Keratinocyte (primary cell): ENCODE results near the gene TLR6. TPM values are rescaled to one million over a fixed set of nuclear protein-coding genes. Genes with fewer than 3 reads are reported as not detected.

Experiments used
- DNase-seq: peaks from one replicate; pipeline ENCODE4 v3.0.0-alpha.2; 2011; ENCODE audit warnings: low read depth, missing footprints, low spot score
- FAIRE-seq: peaks from 2 replicates; lab custom pipeline; 2011; peaks lifted over from hg19 to GRCh38; lab: Jason Lieb, UNC
- H2AFZ ChIP-seq: 2 replicates; pipeline ENCODE4 v1.6.0; 2012; ENCODE audit warnings: low read length, control low read depth, inconsistent platforms; ENCODE audit not compliant: control insufficient read depth
- H3K27ac ChIP-seq: 2 replicates; pipeline ENCODE4 v1.5.1; 2011; ENCODE audit warnings: low read length; ENCODE audit not compliant: control insufficient read depth, insufficient read depth
- H3K27me3 ChIP-seq: 3 replicates; pipeline ENCODE4 v1.6.0; 2011; ENCODE audit warnings: low read length; ENCODE audit not compliant: control insufficient read depth, insufficient read depth; ENCODE audit errors: extremely low read depth
- H3K36me3 ChIP-seq, 2 experiments: 2 replicates in 1 of 2; 3 replicates in 1 of 2; pipeline ENCODE4 v1.5.1; 2011; ENCODE audit warnings: low read length in 2 of 2, mild to moderate bottlenecking in 1 of 2; ENCODE audit not compliant: control insufficient read depth in 2 of 2, insufficient read depth in 2 of 2; ENCODE audit errors: extremely low read depth in 1 of 2
- H3K4me1 ChIP-seq: 3 replicates; pipeline ENCODE4 v1.5.1; 2011; ENCODE audit warnings: low read length; ENCODE audit not compliant: control insufficient read depth, insufficient read depth; ENCODE audit errors: extremely low read depth
- H3K4me2 ChIP-seq: 3 replicates; pipeline ENCODE4 v1.6.0; 2011; ENCODE audit warnings: low read depth, low read length; ENCODE audit not compliant: control insufficient read depth, insufficient read depth; ENCODE audit errors: extremely low read depth
- H3K4me3 ChIP-seq, 3 experiments: fragments of 200-600 bp in 1 of 3; sonication (generic) in 1 of 3; 2 replicates in 2 of 3; 3 replicates in 1 of 3; pipeline ENCODE4 v1.5.1; 2011 to 2016; ENCODE audit warnings: low read length in 3 of 3, mild to moderate bottlenecking in 3 of 3, control low read depth in 2 of 3, inconsistent platforms in 1 of 3, low read depth in 1 of 3, mixed read lengths in 1 of 3, mixed run types in 1 of 3, moderate library complexity in 1 of 3; ENCODE audit not compliant: control insufficient read depth in 2 of 3, insufficient read depth in 2 of 3; ENCODE audit errors: extremely low read depth in 1 of 3
- H3K79me2 ChIP-seq: 2 replicates; pipeline ENCODE4 v1.6.0; 2012; ENCODE audit warnings: low read length; ENCODE audit not compliant: control insufficient read depth, insufficient read depth
- H3K9ac ChIP-seq: 3 replicates; pipeline ENCODE4 v1.6.0; 2011; ENCODE audit warnings: low read length; ENCODE audit not compliant: control insufficient read depth, insufficient read depth; ENCODE audit errors: extremely low read depth
- H3K9me1 ChIP-seq: 3 replicates; pipeline ENCODE4 v1.6.0; 2011; ENCODE audit warnings: low read length; ENCODE audit not compliant: control insufficient read depth, insufficient read depth; ENCODE audit errors: extremely low read depth
- H3K9me3 ChIP-seq: 2 replicates; pipeline ENCODE4 v1.5.1; 2012; ENCODE audit warnings: low read depth, low read length; ENCODE audit not compliant: control insufficient read depth
- H4K20me1 ChIP-seq: 3 replicates; pipeline ENCODE4 v1.6.0; 2011; ENCODE audit warnings: low read length; ENCODE audit not compliant: control insufficient read depth, insufficient read depth; ENCODE audit errors: extremely low read depth
- CTCF ChIP-seq, 3 experiments: IDR thresholded peaks in 1 of 3; conservative IDR thresholded peaks in 1 of 3; optimal IDR thresholded peaks in 1 of 3; 2 replicates in 2 of 3; 3 replicates in 1 of 3; pipeline versions ENCODE3 to v1.5.1; 2011; ENCODE audit warnings: low read length in 3 of 3, mild to moderate bottlenecking in 3 of 3, moderate library complexity in 2 of 3, control low read depth in 1 of 3, inconsistent platforms in 1 of 3; ENCODE audit not compliant: insufficient read depth in 2 of 3; ENCODE audit errors: extremely low read depth in 1 of 3
- EZH2 ChIP-seq: IDR thresholded peaks from one replicate; pipeline ENCODE4 v1.6.1; 2012; ENCODE audit warnings: inconsistent platforms, mild to moderate bottlenecking, low read length, moderate library complexity
- dilution Hi-C: fragments of 300-500 bp; cut with MboI; formaldehyde crosslinking; loops from one replicate; pipeline ENCODE4 v1.7.0; 2020; ENCODE audit warnings: low sequenced_read_pairs; ENCODE audit not compliant: extremely low pct_ligation_motif_present
- polyA plus RNA-seq, 5 experiments: library from polyadenylated mRNA; depleted of rRNA in 3 of 5; stranded (reverse) in 3 of 5; stranded (forward) in 1 of 5; unstranded in 1 of 5; fragments of >200 nt; gene quantifications; 1 replicate in 1 of 5; 2 replicates in 3 of 5; 3 replicates in 1 of 5; pipeline versions ENCODE4 v1.2.1 to v1.2.3, GENCODE V29; 2011 to 2012; ENCODE audit warnings: missing spikeins in 2 of 5, low read depth in 1 of 5, low replicate concordance in 1 of 5

Gene TLR6
- polyA plus RNA-seq, 1 donor (not counting 4 experiments of a cell fraction or from before 2014, with no cell fraction given) = 1.3 TPM

DNA sequence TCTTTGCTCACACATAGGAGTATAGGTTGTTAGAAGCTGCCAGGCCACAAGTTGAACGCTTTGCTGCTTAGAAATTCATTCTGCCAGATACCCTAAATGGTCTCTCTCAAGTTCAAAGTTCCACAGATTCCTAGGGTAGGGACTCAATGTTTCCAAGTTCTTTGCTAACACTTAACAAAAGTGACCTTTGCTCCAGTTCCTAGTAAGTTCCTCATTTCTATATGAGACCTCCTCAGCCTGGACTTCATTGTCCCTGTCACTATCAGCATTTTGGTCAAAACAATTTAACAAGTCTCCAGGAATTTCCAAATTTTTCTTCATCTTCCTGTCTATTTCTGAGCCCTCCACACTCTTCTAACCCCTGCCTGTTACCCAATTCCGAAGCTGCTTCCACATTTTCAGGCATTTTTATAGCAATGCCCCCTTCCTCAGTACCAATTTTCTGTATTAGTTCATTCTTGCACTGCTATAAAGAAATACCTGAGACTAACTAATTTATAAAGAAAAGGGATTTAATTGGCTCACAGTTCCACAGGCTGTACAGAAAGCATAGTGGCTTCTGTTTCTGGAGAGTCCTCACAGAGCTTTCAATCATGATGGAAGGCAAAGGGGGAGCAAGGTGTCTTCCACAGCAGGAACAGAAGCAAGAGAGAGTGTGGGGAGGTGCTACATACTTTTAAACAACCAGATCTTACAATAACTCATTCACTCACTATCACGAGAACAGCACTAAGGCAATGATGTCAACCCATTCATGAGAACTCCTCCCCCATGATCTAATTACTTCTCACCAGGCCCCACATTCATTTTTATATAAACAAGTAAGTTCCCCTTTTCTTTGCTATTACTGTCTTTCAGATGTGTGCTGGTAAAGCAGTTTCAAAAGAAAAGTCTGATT lies 40.5 kb downstream of the TLR6 start:
- TF ChIP-seq EZH2 (no peak), CTCF (optimal IDR thresholded peaks at IDR 0.05 in 1 of 3, IDR thresholded peaks at IDR 0.05 in 1 of 3, conservative IDR thresholded peaks at IDR 0.05 in 1 of 3; ENCODE audit: extremely low read depth in 1 of 3, insufficient read depth in 2 of 3, low read length in 3 of 3) (no peak)
- no peak for DNase-seq
- H3K4me2 ChIP-seq = no peak overlapping the region

DNA sequence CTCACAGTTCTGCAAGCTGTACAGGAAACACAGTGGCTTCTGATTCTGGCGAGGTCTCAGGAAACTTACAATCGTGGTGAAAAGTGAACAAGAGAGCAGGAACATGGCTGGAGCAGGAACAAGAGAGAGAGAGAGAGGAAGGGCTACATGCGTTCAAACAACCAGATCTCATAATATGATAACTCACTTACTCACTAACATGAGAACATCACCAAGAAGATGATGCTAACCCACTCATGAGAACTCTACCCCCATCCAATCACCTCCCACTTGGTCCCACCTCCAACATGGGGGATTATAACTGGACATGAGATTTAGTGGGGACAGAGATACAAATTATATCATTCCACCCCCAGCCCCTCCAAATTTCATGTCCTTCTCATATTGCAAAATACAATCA lies 42.2 kb downstream of the TLR6 start:
- Histone ChIP-seq H3K9me3 (no peaks in the 10 kb centered on the region), H3K27ac (no peak overlapping the region), H3K4me2 (no peak overlapping the region), H3K9ac (no peak overlapping the region), H3K4me3 (no peak overlapping the region), H4K20me1 (no peaks in the 10 kb centered on the region), H3K4me1 (peaks cover 13% of the 10 kb centered on the region), H3K79me2 (no peaks in the 10 kb centered on the region), H2AFZ (no peak overlapping the region), H3K36me3 (no peaks in the 10 kb centered on the region), H3K27me3 (no peaks in the 10 kb centered on the region), H3K9me1 (no peaks in the 10 kb centered on the region)
- dilution Hi-C loops = no loop called here
- no peak for FAIRE-seq
- TF ChIP-seq CTCF (optimal IDR thresholded peaks at IDR 0.05 in 1 of 3, IDR thresholded peaks at IDR 0.05 in 1 of 3, conservative IDR thresholded peaks at IDR 0.05 in 1 of 3; ENCODE audit: extremely low read depth in 1 of 3, insufficient read depth in 2 of 3, low read length in 3 of 3) (no peak), EZH2 (no peak)
- no peak for DNase-seq

More for the DNA sequence above, 40.5 kb downstream of the TLR6 start:
- H2AFZ ChIP-seq = no peak overlapping the region
- H3K9me1 ChIP-seq = no peaks in the 10 kb centered on the region
- H3K27me3 ChIP-seq = no peaks in the 10 kb centered on the region
- no peaks in the 10 kb centered on the region for H3K36me3 ChIP-seq
- no peak for FAIRE-seq
- no peak overlapping the region for H3K4me3 ChIP-seq
- peaks cover 26% of the 10 kb centered on the region for H3K4me1 ChIP-seq
- no peaks in the 10 kb centered on the region for H4K20me1 ChIP-seq
- H3K9me3 ChIP-seq = no peaks in the 10 kb centered on the region
- H3K9ac ChIP-seq = no peak overlapping the region
- dilution Hi-C loops = no loop called here
- no peak overlapping the region for H3K27ac ChIP-seq
- H3K79me2 ChIP-seq = no peaks in the 10 kb centered on the region
